Measurements from ENCODE around the gene STXBP1.
"Not testable (repeated sequence)": the region's sequence is repeated elsewhere in the genome, so short reads cannot be mapped to it uniquely, and the experiment has no call there.

Gene STXBP1

GRCh38 chr9:127621339-127621970 lies 9.4 kb downstream of the STXBP1 start:
- DNase-seq, result not testable (repeated sequence)

- no peak for DNase-seq
Measured at GRCh38 chr9:127626752-127627493, 14.8 kb downstream of the STXBP1 start.

DNA sequence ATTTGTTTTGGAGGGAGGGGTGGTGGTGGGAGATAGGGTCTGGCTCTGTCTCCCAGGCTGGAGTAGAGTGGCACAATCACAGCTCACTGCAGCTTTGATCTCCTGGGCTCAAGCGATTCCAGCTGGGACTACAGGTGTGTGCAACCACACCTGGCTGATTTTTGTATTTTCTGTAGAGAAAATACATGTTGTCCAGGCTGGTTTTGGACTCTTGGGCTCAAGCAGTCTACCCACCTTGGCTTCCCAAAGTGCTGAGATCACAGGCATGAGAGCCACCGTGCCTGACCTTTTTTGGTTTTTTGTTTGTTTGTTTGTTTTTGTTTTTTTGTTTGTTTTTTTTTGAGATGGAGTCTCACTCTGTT lies 15.4 kb downstream of the STXBP1 start:
- no peak for DNase-seq

DNA sequence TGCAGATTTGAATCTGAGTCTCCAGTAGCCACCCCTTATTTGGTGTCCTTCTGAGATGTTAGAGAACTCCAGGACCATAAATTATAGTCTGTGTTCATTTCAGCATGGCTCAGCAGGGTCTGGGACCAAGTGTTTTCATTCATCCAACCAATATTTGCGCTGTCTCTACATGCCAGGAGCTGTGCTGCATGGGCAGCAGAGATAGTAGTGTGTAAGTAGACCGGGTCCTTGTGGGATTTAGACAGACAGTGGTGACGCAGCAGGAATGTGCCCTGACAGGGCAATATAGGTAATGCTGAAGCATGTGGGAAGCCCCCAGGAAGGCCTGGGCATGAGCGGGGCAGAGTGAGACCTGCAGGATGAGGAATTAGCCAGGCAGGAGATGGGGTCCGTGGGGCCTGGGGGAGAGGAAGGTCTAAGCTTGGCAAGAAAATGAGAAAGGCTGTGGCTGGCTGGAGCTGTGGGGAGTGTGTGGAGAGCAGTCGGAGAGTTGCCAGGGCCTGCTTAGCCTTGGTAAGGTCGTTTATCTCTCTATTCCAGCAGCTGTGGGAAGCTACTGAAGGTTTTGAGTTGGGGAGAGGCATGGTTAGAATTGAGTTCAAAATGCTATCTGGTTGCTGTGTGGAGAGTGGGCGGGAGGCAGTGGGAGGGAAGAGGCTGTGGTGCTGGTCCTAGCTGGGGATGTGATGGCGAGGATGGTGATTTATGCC lies 16.8 kb downstream of the STXBP1 start:
- DNase-seq, result no peak

- DNase-seq, result peak; percentile 3
Measured at GRCh38 chr9:127629468-127630081, 17.5 kb downstream of the STXBP1 start.

GRCh38 chr9:127633216-127633862 lies 21.3 kb downstream of the STXBP1 start:
- DNase-seq, result no peak

DNA sequence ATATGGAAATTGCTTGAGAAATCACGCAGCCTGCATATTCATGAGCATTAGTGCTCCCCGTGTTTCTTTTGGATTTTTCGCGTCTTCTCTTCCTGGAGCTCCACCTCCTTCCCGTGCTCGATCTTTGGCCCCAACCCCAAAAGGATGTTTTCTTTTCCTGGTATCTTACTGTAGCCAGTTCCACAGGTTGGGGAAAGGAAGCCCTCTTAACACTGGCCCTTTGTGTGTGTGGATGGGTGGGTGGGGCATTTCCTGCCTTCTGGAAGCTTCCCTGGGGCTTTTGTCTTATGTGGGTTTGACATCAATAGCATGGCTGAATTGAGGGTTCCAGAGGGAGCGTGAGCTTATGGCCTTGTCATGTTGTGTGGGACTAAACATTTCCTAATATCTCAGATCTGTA lies 21.9 kb downstream of the STXBP1 start:
- DNase-seq, result no peak

GRCh38 chr9:127634698-127635097 lies 22.6 kb downstream of the STXBP1 start:
- no peak for DNase-seq

DNA sequence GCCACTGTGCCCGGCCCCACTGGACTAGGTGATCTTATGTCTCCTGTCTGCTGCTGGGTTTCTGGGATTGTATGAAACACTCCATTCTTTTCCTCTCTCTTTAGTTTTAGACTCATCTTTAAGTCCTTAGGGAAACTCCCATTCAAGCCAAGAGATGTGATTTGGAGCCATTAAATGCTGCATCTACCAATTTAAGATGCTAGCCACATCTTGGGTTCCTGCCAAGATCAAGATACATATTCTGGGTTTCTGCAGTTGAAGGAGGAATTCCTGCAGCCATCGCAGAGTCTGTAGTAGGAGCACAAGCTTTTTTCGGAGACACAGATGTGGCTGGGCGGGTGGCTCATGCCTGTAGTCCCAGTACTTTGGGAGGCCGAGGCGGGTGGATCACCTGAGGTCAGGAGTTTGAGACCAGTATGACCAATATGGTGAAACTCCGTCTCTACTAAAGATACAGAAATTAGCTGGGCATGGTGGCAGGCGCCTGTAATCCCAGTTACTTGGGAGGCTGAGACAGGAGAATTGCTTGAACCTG lies 23.2 kb downstream of the STXBP1 start:
- no peak for DNase-seq

- no peak for DNase-seq
Measured at GRCh38 chr9:127637322-127637847, 25.3 kb downstream of the STXBP1 start.

- no peak for DNase-seq
Measured at GRCh38 chr9:127640908-127641545, 28.9 kb downstream of the STXBP1 start.

DNA sequence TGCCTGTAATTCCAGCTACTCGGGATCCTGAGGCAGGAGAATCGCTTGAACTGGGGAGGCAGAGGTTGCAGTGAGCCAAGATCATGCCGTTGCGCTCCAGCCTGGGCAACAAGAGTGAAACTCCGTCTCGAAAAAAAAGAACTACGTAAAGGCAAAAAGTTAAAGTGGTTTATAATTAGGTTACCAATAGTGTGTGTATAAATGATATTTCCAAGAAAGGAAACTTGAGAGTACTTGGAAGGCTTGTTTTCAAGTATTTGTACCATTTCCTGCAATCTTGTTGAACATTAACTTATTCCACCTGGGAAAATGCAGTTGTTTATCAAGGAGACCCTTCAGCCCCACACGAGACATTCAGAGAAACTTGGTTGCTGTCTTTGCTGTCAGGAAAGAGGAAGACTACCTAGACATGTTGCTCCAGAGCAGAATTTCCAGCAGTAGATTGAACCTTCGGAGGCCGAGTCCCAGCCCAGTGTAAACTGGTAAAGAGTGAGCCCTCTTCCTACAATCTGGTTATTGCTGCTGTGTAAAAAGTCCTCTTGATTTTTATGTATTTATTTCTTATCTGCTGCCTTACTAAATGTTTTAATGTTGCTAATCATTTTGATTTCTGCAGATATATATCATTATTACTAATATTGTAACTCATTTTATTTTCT lies 30.1 kb downstream of the STXBP1 start:
- DNase-seq, result no peak

GRCh38 chr9:127644146-127644827 lies 32.2 kb downstream of the STXBP1 start:
- DNase-seq, result no peak

GRCh38 chr9:127644943-127645342 lies 32.9 kb downstream of the STXBP1 start:
- DNase-seq, result no peak

GRCh38 chr9:127647451-127647850 lies 35.4 kb downstream of the STXBP1 start:
- no peak for DNase-seq

DNA sequence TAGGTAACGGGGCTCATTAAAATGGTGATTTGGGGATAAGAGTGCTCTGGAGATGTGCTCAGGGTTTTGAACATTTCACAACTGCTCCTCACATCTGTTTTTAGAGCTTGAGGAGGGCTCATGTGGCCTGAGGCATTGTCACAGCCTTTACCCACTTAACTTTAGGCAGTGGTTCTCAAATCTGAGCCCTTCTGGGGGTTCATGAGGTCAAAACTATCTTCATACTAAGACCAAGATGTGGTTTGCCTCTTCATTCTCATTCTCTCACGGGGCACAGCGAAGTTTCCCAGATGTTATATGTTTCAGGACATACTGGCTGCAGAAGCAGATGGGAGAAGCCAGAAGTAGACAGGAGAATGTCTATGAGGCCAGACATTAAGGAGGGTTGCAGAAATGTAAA lies 38.4 kb downstream of the STXBP1 start:
- DNase-seq, result no peak

GRCh38 chr9:127651697-127652610 lies 39.9 kb downstream of the STXBP1 start:
- DNase-seq, result no peak

DNA sequence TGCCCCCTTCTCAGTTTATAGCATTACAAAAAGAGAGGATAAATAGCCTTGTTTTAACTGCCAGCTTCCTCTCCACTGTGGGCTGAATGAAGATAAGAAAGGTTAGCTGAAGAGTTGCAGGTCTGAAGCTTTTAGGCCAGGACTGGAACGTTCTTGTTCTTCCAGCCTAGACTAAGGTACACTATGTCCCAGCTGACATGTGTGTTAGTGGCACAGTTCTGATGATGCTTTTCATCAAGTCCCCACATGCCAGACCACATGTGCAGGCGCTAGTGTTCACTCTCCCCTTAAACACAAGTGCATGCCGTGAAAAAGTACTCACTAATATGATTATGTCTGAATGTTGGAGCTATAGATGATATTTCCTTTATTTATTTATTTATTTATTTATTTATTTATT lies 40.7 kb downstream of the STXBP1 start:
- no peak for DNase-seq

GRCh38 chr9:127654619-127655018 lies 42.5 kb downstream of the STXBP1 start:
- DNase-seq, result no peak

GRCh38 chr9:127658428-127658827 lies 46.4 kb downstream of the STXBP1 start:
- DNase-seq, result no peak

Data from CD4-positive, alpha-beta T cell treated with Interleukin-12 subunit alpha and Interleukin-12 subunit beta, for 1 hour (primary cell).